Hematopoietic multipotent progenitor cell treated with erythropoietin and hydrocortisone succinate and interleukin-3 and kit ligand, for 8 days (in vitro differentiated cells): ENCODE results near the gene ARFGEF3.

Source experiments
- DNase-seq: peaks from one replicate; pipeline ENCODE4 v3.0.0-alpha.2; 2015

The ARFGEF3 gene

GRCh38 chr6:138371452-138371711, 209.6 kb downstream of the ARFGEF3 start:
- DNase-seq, result no peak

- DNase-seq, result no peak
These were observed 210.0 kb downstream of the ARFGEF3 start for GRCh38 chr6:138371720-138372119.

- DNase-seq, result no peak
These were observed 211.1 kb downstream of the ARFGEF3 start for GRCh38 chr6:138372711-138373463.

GRCh38 chr6:138374230-138374629, 212.5 kb downstream of the ARFGEF3 start:
- no peak for DNase-seq

GRCh38 chr6:138374815-138375214, 213.1 kb downstream of the ARFGEF3 start:
- no peak for DNase-seq

- DNase-seq, result no peak
These were observed 215.3 kb downstream of the ARFGEF3 start for GRCh38 chr6:138377042-138377441.

GRCh38 chr6:138377844-138378243, 216.1 kb downstream of the ARFGEF3 start, which contains the start of gene SMIM28:
Gene SMIM28, plus strand, starts transcription at chr6:138377905. Its CDS starts 168 bp downstream, at chr6:138378073.
- DNase-seq, result no peak

GRCh38 chr6:138378463-138378862, 216.7 kb downstream of the ARFGEF3 start:
- no peak for DNase-seq

GRCh38 chr6:138382498-138383265, 220.9 kb downstream of the ARFGEF3 start:
- no peak for DNase-seq

- no peak for DNase-seq
These were observed 222.0 kb downstream of the ARFGEF3 start for GRCh38 chr6:138383776-138384175.

- no peak for DNase-seq
These were observed 225.2 kb downstream of the ARFGEF3 start for GRCh38 chr6:138386897-138387296.

- no peak for DNase-seq
These were observed 226.0 kb downstream of the ARFGEF3 start for GRCh38 chr6:138387577-138388368.

GRCh38 chr6:138389551-138389950, 227.8 kb downstream of the ARFGEF3 start:
- no peak for DNase-seq
